ENCODE measurements around the gene SDF4.

The SDF4 gene

GRCh38 chr1:1211541-1212441 lies 20.0 kb downstream of the SDF4 start:
- Histone ChIP-seq H4K20me1 (ENCODE audit: insufficient read depth, low read length) (peaks cover 31% of the 10 kb centered on the region), H3K9ac (ENCODE audit: low read depth, low read length) (no peak overlapping the region), H3K4me1 (ENCODE audit: insufficient read depth, low read length) (peaks cover 14% of the 10 kb centered on the region), H3K9me3 (ENCODE audit: insufficient read depth, low read length, severe bottlenecking) (no peaks in the 10 kb centered on the region), H3K4me3 (ENCODE audit: low read depth in 1 of 2, low read length in 2 of 2) (no peak overlapping the region), H3K36me3 (ENCODE audit: insufficient read depth, low read length) (peaks cover 14% of the 10 kb centered on the region), H3K4me2 (ENCODE audit: insufficient read depth, low read length) (no peak overlapping the region), H3K79me2 (ENCODE audit: insufficient read depth, low read length) (no peaks in the 10 kb centered on the region), H3K27me3 (ENCODE audit: insufficient read depth, low read length, poor library complexity) (peaks cover 4% of the 10 kb centered on the region), H2AFZ (ENCODE audit: low read depth, low read length) (no peak overlapping the region), H3K27ac (ENCODE audit: low read length) (no peak overlapping the region)
- no peak for DNase-seq
- TF ChIP-seq EZH2 (IDR thresholded peaks at IDR 0.05; ENCODE audit: borderline replicate concordance, low read depth, low read length, severe bottlenecking) (no peak), CTCF (IDR thresholded peaks at IDR 0.05; ENCODE audit: borderline replicate concordance, extremely low read depth, low read length, poor library complexity, severe bottlenecking) (no peak)
- no peak for ATAC-seq (ENCODE audit: insufficient read depth, low read depth)

- Histone ChIP-seq H3K4me2 (ENCODE audit: insufficient read depth, low read length) (no peak overlapping the region), H3K9me3 (ENCODE audit: insufficient read depth, low read length, severe bottlenecking) (no peaks in the 10 kb centered on the region), H2AFZ (ENCODE audit: low read depth, low read length) (no peak overlapping the region), H3K27me3 (ENCODE audit: insufficient read depth, low read length, poor library complexity) (peaks cover 4% of the 10 kb centered on the region), H3K27ac (ENCODE audit: low read length) (no peak overlapping the region), H3K36me3 (ENCODE audit: insufficient read depth, low read length) (peaks cover 6% of the 10 kb centered on the region; the same call in 1 of the 2 replicates), H3K4me1 (ENCODE audit: insufficient read depth, low read length) (peaks cover 14% of the 10 kb centered on the region), H3K4me3 (ENCODE audit: low read depth in 1 of 2, low read length in 2 of 2) (no peak overlapping the region), H3K79me2 (ENCODE audit: insufficient read depth, low read length) (no peaks in the 10 kb centered on the region), H3K9ac (ENCODE audit: low read depth, low read length) (no peak overlapping the region), H4K20me1 (ENCODE audit: insufficient read depth, low read length) (peaks cover 23% of the 10 kb centered on the region)
- TF ChIP-seq EZH2 (IDR thresholded peaks at IDR 0.05; ENCODE audit: borderline replicate concordance, low read depth, low read length, severe bottlenecking) (no peak), CTCF (IDR thresholded peaks at IDR 0.05; ENCODE audit: borderline replicate concordance, extremely low read depth, low read length, poor library complexity, severe bottlenecking) (no peak)
- DNase-seq (no peak), ATAC-seq (ENCODE audit: insufficient read depth, low read depth) (no peak)
Measured at GRCh38 chr1:1210726-1211540, 20.9 kb downstream of the SDF4 start.

- H3K4me1 ChIP-seq (ENCODE audit: insufficient read depth, low read length), result peaks cover 14% of the 10 kb centered on the region
- ATAC-seq (ENCODE audit: insufficient read depth, low read depth) (peak; percentile 74), DNase-seq (peak; percentile 86)
- no peak overlapping the region for H2AFZ ChIP-seq (ENCODE audit: low read depth, low read length)
- H3K79me2 ChIP-seq (ENCODE audit: insufficient read depth, low read length), result no peaks in the 10 kb centered on the region
- TF ChIP-seq CTCF (IDR thresholded peaks at IDR 0.05; ENCODE audit: borderline replicate concordance, extremely low read depth, low read length, poor library complexity, severe bottlenecking), result no peak
- TF ChIP-seq EZH2 (IDR thresholded peaks at IDR 0.05; ENCODE audit: borderline replicate concordance, low read depth, low read length, severe bottlenecking), result no peak
- peaks cover 19% of the 10 kb centered on the region for H4K20me1 ChIP-seq (ENCODE audit: insufficient read depth, low read length)
- peak overlapping the region; percentile 31; the same call in 1 of the 2 replicates for H3K4me2 ChIP-seq (ENCODE audit: insufficient read depth, low read length)
- H3K9me3 ChIP-seq (ENCODE audit: insufficient read depth, low read length, severe bottlenecking), result no peaks in the 10 kb centered on the region
- H3K27ac ChIP-seq (ENCODE audit: low read length), result no peak overlapping the region
- peaks cover 4% of the 10 kb centered on the region for H3K27me3 ChIP-seq (ENCODE audit: insufficient read depth, low read length, poor library complexity)
- H3K36me3 ChIP-seq (ENCODE audit: insufficient read depth, low read length), result no peaks in the 10 kb centered on the region
- no peak overlapping the region for H3K9ac ChIP-seq (ENCODE audit: low read depth, low read length)
- no peak overlapping the region for H3K4me3 ChIP-seq (ENCODE audit: low read depth in 1 of 2, low read length in 2 of 2)
Measured at GRCh38 chr1:1208713-1209433, 22.9 kb downstream of the SDF4 start.

All from DND-41 (cell line).